ENCODE data around the gene ZNF480.
"Not testable (repeated sequence)": the region's sequence is repeated elsewhere in the genome, so short reads cannot be mapped to it uniquely, and the experiment has no call there.

Gene ZNF480

GRCh38 chr19:52336791-52337381 lies 39.9 kb downstream of the ZNF480 start:
- no peak for DNase-seq (ENCODE audit: low read depth in 4 of 4, low spot score in 1 of 4)

- DNase-seq (ENCODE audit: low read depth in 4 of 4, low spot score in 1 of 4): not testable (repeated sequence)
These were observed 42.1 kb downstream of the ZNF480 start for GRCh38 chr19:52339022-52339421.

GRCh38 chr19:52343548-52343947 lies 46.6 kb downstream of the ZNF480 start:
- DNase-seq (ENCODE audit: low read depth in 4 of 4, low spot score in 1 of 4): peak in 2 of 4 experiments; percentile 7 to 30

- no peak for DNase-seq (ENCODE audit: low read depth in 4 of 4, low spot score in 1 of 4)
These were observed 48.2 kb downstream of the ZNF480 start for GRCh38 chr19:52345162-52345561.

- DNase-seq (ENCODE audit: low read depth in 4 of 4, low spot score in 1 of 4): no peak
These were observed 54.5 kb downstream of the ZNF480 start for GRCh38 chr19:52351512-52351911.

- no peak for DNase-seq (ENCODE audit: low read depth in 4 of 4, low spot score in 1 of 4)
These were observed 69.5 kb downstream of the ZNF480 start for GRCh38 chr19:52366414-52366824.

- peak; percentile 83 to 92 (median 90) for DNase-seq (ENCODE audit: low read depth in 4 of 4, low spot score in 1 of 4)
These were observed 72.8 kb downstream of the ZNF480 start, which contains the start of gene ZNF880 for GRCh38 chr19:52369559-52370340. ZNF880 (plus strand) TSS chr19:52369923; CDS start chr19:52369966, 43 bp downstream.

GRCh38 chr19:52370341-52370710 lies 73.4 kb downstream of the ZNF480 start:
- no peak for DNase-seq (ENCODE audit: low read depth in 4 of 4, low spot score in 1 of 4)
